Neural progenitor cell (in vitro differentiated cells): ENCODE measurements around the gene ASTE1.
"Not testable (repeated sequence)": the region's sequence is repeated elsewhere in the genome, so short reads cannot be mapped to it uniquely, and the experiment has no call there.

Experiments
- EZH2 ChIP-seq: fragments of 200-600 bp; sonication (generic); IDR thresholded peaks from 2 replicates; pipeline ENCODE4 v1.6.1; 2017; ENCODE audit warnings: antibody characterized with exemption, mild to moderate bottlenecking, moderate library complexity
- EZH2phosphoT487 ChIP-seq: fragments of 200-600 bp; sonication (generic); IDR thresholded peaks from 2 replicates; pipeline ENCODE4 v1.6.1; 2017; ENCODE audit warnings: antibody characterized with exemption
- TF ChIP-seq, protein P1 (sequence below): fragments of 200-600 bp; sonication (generic); IDR thresholded peaks from 2 replicates; pipeline ENCODE4 v1.5.1; 2017; ENCODE audit warnings: antibody characterized with exemption, mild to moderate bottlenecking

DNA sequence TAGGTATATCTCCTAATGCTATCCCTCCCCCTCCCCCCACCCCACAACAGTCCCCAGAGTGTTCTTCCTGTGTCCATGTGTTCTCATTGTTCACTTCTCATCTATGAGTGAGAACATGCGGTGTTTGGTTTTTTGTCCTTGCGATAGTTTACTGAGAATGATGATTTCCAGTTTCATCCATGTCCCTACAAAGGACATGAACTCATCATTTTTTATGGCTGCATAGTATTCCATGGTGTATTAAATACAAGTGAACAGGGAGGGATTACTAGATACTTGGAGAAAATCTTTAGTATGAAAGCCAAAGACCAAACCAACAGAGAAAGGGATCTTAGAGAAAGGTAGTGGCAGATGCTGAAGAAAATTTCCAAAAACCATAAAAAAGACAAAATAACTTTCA is 54.0 kb downstream of the ASTE1 start:
- TF ChIP-seq, protein P1, sequence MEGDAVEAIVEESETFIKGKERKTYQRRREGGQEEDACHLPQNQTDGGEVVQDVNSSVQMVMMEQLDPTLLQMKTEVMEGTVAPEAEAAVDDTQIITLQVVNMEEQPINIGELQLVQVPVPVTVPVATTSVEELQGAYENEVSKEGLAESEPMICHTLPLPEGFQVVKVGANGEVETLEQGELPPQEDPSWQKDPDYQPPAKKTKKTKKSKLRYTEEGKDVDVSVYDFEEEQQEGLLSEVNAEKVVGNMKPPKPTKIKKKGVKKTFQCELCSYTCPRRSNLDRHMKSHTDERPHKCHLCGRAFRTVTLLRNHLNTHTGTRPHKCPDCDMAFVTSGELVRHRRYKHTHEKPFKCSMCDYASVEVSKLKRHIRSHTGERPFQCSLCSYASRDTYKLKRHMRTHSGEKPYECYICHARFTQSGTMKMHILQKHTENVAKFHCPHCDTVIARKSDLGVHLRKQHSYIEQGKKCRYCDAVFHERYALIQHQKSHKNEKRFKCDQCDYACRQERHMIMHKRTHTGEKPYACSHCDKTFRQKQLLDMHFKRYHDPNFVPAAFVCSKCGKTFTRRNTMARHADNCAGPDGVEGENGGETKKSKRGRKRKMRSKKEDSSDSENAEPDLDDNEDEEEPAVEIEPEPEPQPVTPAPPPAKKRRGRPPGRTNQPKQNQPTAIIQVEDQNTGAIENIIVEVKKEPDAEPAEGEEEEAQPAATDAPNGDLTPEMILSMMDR, result not testable (repeated sequence)
- not testable (repeated sequence) for TF ChIP-seq EZH2, EZH2phosphoT487
